Neural progenitor cell (in vitro differentiated cells): ENCODE data around the gene BCKDHB.

ENCODE experiments used
- EZH2 ChIP-seq: fragments of 200-600 bp; sonication (generic); IDR thresholded peaks from 2 replicates; pipeline ENCODE4 v1.6.1; 2017; ENCODE audit warnings: antibody characterized with exemption, mild to moderate bottlenecking, moderate library complexity
- EZH2phosphoT487 ChIP-seq: fragments of 200-600 bp; sonication (generic); IDR thresholded peaks from 2 replicates; pipeline ENCODE4 v1.6.1; 2017; ENCODE audit warnings: antibody characterized with exemption

GRCh38 chr6:80163754-80164187 is 57.3 kb downstream of the BCKDHB start:
- TF ChIP-seq EZH2 (no peak), EZH2phosphoT487 (no peak)
